Testis (tissue), 3 donors: ENCODE results near the gene LMOD2. TPM values are rescaled to one million over a fixed set of nuclear protein-coding genes. Genes with fewer than 3 reads are reported as not detected.

ENCODE experiments used
- polyA plus RNA-seq: library from polyadenylated mRNA; stranded (reverse); fragments of 350-450 nt; fragmentation: Illumina TruSeq; extraction: RNeasy Lipid Tissue Mini Kit (QIAGEN cat#74804); gene quantifications from one replicate; pipeline ENCODE4 v1.2.3, GENCODE V29; 2014; ENCODE audit warnings: low read depth, low replicate concordance; ENCODE audit not compliant: insufficient read depth
- total RNA-seq, 2 donors: library from RNA; depleted of rRNA; stranded (reverse); fragments of >200 nt; gene quantifications; one replicate each; pipeline ENCODE4 v1.2.3, GENCODE V29; 2016

LMOD2 gene
- total and polyA plus RNA-seq, 3 donors from 2014 or later: 0.19 to 3.6 (median 0.39) TPM

Other genes starting within 250 kb of the LMOD2 start
- gene IQUB, start 121.3 kb upstream of the LMOD2 start, total RNA-seq: 10 to 100 TPM; 21.3 to 34.6 TPM
- gene IQUB, start 121.3 kb upstream of the LMOD2 start, polyA plus RNA-seq: 49.2 TPM
- gene NDUFA5, start 98.0 kb upstream of the LMOD2 start, total RNA-seq: 10 to 100 TPM; 49.2 to 68.5 TPM
- gene NDUFA5, start 98.0 kb upstream of the LMOD2 start, polyA plus RNA-seq: 83.3 TPM
- gene ASB15, start 54.0 kb upstream of the LMOD2 start, total RNA-seq: 1 to 10 TPM; 1.1 to 2.4 TPM
- gene ASB15, start 54.0 kb upstream of the LMOD2 start, polyA plus RNA-seq: 5.7 TPM
- gene WASL, start 93.1 kb downstream of the LMOD2 start, total RNA-seq: 10 to 100 TPM; 62.6 to 69.3 TPM
- gene WASL, start 93.1 kb downstream of the LMOD2 start, polyA plus RNA-seq: 43.3 TPM
- 1 to 10 TPM; 3.6 to 6.8 TPM for gene HYAL4, start 189.3 kb downstream of the LMOD2 start, total RNA-seq
- gene HYAL4, start 189.3 kb downstream of the LMOD2 start, polyA plus RNA-seq: 2.4 TPM